ENCODE results near the gene CRY2.
A peak's percentile ranks its signal among the peaks of the same experiment; 100 is the strongest.

CRY2 gene

DNA sequence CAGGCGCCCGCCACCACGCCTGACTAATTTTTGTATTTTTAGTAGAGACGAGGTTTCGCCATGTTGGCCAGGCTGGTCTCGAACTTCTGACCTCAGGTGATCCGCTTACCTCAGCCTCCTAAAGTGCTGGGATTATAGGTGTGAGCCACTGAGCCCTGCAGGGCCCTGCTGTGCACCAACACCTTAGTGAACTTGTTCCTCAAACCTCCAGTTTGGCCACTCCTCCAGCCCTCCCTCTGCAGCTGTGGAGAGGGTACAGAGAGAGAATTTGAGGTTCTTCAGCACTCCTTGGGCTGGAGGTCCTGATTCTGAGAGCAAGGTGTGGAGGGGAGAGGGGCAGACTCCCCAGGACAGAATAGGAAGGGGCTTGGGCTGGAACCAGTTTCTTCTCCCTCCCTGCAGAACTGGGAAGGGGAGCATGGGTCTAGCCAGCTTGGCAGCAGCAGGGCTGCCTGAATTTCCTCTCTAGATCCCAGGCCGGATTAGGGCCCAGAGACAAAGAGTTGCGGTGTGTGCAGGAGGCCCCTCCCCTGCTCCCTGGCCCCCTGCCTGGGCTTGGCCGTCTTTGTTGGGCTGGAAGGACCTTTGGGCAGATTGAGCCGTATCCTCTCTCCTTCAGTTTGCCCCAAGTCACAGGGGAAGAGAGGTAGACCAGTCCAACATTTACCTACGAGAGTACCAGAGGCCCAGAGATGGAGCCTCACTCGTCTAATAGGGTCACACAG is 72.7 kb downstream of the CRY2 start:
- no peak for DNase-seq

DNA sequence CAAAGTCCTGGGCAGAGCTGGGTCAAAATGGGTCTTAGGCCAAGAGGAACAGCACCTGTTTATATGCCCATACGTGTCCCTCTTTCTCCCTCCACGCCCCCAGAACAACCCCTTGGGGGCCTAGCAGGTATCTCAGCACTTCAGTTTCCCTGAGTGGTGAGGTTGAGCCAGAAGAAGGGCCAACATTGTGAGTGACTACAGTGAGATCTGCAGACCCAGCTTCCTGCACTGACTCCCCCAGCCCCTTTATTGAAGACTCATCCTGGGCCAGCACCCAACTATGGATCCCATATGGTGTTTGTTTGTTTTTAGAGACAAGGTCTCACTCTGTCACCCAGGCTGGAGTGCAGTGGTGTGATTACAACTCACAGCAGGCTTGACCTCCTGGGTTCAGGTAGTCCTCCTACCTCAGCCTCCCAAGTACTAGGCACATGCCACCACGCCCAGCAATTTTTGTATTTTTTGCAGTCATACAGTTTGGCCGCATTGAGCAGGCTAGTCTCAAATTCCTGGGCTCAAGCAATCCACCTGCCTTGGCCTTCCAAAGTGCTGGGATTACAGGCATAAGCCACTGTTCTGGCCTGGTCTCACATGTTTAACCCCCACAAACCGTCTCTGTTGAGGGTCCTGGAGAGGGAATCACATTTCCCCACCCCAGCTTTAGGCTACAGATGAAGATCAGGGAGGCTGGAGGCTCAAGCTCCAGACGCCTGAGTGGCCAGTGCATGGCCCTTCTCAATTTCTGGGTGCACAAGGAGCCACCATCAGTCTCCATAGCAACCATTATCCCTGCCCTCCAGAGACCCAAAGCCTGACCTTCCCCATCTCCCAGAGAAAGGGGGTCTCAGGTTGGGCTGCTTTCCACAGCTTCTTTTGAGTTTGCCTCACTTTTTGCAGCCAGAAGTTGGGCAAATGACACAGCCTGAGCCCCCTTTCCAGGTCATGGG is 73.5 kb downstream of the CRY2 start:
- no peak for DNase-seq

DNA sequence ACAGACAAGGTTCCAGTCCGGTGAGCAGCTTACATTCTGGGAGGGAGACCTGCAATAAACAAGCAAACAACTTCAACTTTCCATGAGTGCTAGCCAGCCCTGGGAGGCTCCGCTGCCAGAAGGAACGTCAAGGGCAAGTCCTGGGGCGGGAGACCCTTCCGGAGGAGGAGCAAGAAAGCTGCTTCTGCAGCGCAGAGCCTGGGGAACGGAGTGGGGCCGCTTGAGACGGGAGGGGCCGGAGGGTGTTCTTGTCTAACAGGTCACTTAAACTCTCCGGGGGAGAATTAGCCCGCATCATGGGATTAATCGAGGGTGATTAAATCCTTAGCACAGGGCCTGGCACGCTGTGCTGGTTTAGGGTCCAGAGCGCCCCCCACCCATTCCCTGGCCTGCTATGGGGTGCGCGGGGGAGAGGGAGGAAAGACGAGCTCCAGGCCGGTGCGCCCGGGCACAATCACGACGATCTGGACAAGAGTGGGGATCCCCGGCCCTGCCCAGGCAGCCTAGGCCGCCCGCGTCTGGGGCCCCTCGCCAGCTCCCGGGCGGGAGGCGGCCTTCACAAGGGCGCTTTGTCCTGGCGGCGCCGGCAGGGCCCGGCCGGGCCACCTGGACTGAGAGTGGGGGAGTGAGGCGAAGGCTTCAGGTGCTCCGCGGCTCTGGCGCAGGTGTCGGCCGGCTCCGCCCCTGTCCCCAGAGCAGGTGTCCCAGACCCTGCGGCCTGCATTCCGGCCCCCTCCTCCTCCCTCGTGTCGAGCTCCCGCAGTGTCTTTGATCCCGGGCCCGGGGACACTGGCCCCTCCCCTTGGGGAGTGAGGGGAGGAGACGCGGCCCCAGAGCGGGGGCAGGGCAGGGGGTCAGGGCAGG is 74.5 kb downstream of the CRY2 start:
- peak; percentile 25 for DNase-seq

DNA sequence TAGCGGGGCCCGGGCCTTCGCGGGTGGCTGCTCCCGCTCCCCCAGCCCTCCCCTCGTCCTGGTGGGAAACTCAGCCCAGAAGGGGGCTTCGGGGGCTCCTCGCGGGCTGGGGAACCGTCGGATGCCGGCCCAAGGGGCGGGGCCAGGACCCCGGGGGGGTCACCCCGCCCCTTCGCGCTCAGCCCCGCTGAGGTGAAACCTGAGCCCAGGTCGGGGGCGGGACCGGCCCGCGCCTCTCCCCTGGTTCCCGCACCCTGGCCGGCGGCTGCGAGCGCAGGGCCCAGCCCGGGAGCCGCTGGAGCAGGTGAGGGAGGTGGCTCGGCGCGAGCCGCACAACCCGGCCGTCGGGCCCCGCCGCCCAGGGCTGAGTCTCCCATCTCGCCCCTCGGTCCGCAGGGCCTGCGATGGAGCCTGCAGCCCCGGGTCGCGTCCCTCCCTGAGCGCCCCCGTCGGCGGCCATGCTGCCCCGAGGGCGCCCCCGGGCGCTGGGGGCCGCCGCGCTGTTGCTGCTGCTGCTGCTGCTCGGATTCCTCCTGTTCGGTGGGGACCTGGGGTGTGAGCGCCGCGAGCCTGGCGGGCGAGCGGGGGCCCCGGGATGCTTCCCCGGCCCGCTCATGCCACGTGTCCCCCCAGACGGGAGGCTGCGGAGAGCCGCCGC is 75.3 kb downstream of the CRY2 start, which contains the start of gene LARGE2:
LARGE2 (plus strand) TSS at position 232 of the 658 bp plus-strand sequence; CDS start at position 459, 227 bp downstream.
- no peak for DNase-seq

- DNase-seq = no peak
Measured at GRCh38 chr11:45924036-45924915, 77.0 kb downstream of the CRY2 start.

GRCh38 chr11:45924927-45925326 is 77.7 kb downstream of the CRY2 start:
- no peak for DNase-seq

DNA sequence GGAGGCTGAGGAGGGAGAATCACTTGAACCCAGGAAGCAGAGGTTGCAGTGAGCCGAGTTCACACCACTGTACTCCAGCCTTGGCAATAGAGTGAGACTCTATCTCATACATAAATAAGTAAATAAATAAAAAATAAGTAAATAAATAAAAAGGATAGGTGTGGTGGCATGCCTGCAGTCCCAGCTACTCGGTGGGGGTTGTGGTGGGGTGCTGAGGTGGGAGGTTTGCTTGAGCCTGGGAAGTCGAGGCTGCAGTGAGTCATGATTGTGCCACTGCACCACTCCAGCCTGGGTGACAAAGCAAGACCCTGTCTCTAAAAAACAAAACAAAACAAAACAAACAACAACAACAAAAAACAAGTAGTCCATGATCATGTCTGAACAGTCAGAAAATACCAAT is 78.3 kb downstream of the CRY2 start:
- DNase-seq = no peak

GRCh38 chr11:45926001-45926401 is 78.7 kb downstream of the CRY2 start:
- DNase-seq = no peak

DNA sequence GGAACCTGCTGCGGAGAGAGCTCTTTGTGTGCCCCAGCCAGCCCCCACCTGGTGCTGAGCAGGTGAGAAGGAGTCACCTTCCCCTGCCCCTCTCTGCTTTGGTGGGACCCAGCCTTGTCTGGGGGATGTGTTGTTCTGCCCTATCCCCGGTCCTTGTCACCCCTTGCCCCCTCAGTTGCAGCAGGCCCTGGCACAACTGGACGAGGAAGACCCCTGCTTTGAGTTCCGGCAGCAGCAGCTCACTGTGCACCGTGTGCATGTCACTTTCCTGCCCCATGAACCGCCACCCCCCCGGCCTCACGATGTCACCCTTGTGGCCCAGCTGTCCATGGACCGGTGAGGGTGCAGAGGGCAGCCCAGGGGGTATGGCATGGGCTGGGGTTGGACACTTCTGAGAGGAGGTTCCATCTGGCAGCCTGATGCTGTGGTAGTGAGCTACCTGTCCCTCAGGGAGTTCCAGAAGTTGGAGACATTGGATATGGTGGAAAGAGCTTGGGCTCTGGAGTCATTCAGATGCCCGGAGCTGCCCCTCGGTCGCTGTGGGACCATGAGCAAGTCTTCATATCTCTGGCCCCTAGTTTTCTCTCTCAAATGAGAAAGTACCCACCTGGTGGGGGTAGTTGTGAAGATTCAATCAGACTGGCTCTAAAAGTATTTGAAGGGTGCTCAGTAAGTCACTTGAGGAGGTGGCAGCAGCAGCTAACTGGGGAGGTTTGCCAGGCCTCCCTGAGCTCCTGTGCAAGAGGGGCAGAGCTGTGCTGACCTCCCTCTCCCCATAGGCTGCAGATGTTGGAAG is 79.5 kb downstream of the CRY2 start:
- DNase-seq = no peak

DNA sequence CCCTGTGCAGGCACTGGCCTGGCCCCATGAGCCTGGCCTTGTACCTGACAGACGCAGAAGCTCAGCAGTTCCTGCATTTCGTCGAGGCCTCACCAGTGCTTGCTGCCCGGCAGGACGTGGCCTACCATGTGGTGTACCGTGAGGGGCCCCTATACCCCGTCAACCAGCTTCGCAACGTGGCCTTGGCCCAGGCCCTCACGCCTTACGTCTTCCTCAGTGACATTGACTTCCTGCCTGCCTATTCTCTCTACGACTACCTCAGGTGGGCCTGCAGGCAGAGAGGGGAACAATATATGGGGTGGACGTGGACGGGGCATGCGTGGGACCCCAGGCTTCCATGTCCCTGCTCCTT is 80.0 kb downstream of the CRY2 start:
- DNase-seq = no peak

DNA sequence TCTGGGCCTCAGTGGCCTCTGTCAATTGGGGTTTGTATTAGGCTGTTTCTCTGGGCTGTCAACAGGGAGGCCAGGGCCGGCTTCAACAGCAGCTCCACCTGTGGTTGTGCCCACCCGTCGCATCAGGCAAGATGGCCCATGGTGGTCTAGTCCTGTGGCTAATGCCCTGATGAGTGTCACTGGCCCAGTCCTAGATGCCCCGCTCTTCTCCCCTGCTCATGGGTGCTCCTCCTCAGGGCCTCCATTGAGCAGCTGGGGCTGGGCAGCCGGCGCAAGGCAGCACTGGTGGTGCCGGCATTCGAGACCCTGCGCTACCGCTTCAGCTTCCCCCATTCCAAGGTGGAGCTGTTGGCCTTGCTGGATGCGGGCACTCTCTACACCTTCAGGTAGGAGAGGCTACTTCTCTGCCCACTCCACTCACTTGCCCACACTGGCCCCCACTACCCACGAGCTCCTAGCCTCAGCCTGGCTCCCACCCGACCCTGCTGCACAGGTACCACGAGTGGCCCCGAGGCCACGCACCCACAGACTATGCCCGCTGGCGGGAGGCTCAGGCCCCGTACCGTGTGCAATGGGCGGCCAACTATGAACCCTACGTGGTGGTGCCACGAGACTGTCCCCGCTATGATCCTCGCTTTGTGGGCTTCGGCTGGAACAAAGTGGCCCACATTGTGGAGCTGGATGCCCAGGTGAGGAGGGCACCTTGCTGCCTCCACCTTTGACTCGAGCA is 80.6 kb downstream of the CRY2 start:
- no peak for DNase-seq

GRCh38 chr11:45928535-45929215 is 81.4 kb downstream of the CRY2 start:
- DNase-seq = no peak

GRCh38 chr11:45929486-45930030 is 82.3 kb downstream of the CRY2 start:
- DNase-seq = no peak

DNA sequence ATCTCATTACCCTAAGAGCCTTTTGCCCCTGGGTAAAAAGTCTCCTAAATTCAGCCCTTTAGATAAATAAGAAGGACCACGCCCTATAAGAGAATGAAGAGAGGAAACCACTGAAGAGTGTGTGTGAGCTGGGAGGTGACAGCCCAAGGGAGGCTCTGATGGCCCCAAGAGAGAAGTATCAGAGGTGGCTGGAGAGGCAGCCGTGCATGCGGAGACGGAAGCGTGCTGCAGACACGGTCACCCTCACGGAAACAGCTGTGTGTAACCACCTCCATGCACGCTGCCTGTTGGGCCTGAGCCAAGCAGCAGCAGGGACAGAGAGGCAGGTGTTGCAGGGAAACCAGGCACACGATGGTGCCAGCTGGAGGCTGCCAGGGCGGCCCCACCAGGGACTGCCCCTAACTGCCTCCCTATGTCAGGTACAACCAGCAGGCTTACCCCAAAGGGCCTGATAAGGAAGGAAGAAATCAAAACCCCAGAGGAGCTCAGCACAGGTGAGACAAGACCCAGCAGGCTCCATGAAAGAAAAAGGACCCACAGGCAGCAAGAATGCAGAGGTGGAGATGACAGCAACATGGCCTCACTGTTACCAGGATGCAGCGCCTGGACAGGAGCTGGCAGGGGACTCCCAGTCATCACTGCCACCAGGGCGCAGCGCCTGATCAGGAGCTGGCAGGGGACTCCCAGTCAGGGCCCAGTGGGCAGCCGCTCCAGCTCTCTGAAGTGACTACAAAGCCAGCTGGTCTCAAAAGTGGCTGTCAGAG is 82.9 kb downstream of the CRY2 start:
- DNase-seq = peak; percentile 31

- no peak for DNase-seq
Measured at GRCh38 chr11:45930951-45931570, 83.8 kb downstream of the CRY2 start.

DNA sequence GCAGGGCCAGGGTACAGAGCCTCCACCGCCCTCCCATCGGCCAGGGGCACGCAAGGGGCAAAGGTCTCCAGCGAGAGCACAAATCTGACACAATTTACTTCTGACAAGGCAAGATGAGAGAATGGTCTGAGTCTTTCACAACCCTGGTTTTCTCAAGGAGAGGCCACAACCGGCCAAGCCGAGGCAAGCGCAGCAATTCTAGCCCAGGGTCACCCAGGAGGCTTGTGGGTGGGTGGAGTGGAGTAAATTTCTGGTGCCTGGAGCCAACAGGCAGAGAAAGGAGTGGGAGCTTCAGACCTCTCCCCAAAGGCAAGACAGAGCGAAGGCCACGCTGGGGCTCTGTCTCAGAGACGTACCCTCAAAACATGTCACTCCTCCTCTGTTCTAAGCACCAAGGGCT is 84.5 kb downstream of the CRY2 start:
- DNase-seq = no peak

GRCh38 chr11:45932217-45932616 is 84.9 kb downstream of the CRY2 start:
- no peak for DNase-seq

Data from NCI-H1417 treated with DMSO at 0.1 percent for 48 hours (cell line).